Osteocyte (in vitro differentiated cells): ENCODE data around the gene TEX14. TPM values are rescaled to one million over a fixed set of nuclear protein-coding genes. Genes with fewer than 3 reads are reported as not detected.

Source experiments
- DNase-seq: peaks from one replicate; pipeline ENCODE4 v3.0.0; 2021; ENCODE audit warnings: mixed read lengths; ENCODE audit not compliant: unreplicated experiment; ENCODE audit errors: extremely low spot score
- H3K27ac Mint-ChIP-seq: one replicate; pipeline ENCODE4 v1.8.0; 2021; ENCODE audit warnings: mild to moderate bottlenecking, mixed read lengths; ENCODE audit not compliant: unreplicated experiment
- H3K27me3 Mint-ChIP-seq: one replicate; pipeline ENCODE4 v1.8.0; 2021; ENCODE audit warnings: mixed read lengths; ENCODE audit not compliant: unreplicated experiment
- H3K36me3 Mint-ChIP-seq: one replicate; pipeline ENCODE4 v1.8.0; 2021; ENCODE audit warnings: mixed read lengths; ENCODE audit not compliant: unreplicated experiment
- H3K4me1 Mint-ChIP-seq: one replicate; pipeline ENCODE4 v1.8.0; 2021; ENCODE audit warnings: mixed read lengths; ENCODE audit not compliant: unreplicated experiment
- H3K4me3 Mint-ChIP-seq: one replicate; pipeline ENCODE4 v1.8.0; 2021; ENCODE audit warnings: mild to moderate bottlenecking, moderate library complexity, mixed read lengths; ENCODE audit not compliant: unreplicated experiment
- H3K9me3 Mint-ChIP-seq: one replicate; pipeline ENCODE4 v1.8.0; 2021; ENCODE audit warnings: mixed read lengths; ENCODE audit not compliant: unreplicated experiment
- total RNA-seq: library from RNA; stranded (reverse); gene quantifications from 2 replicates; pipeline ENCODE4 v1.2.1, GENCODE V29; 2021
- TF ChIP-seq, protein P1 (sequence below): fragments of 200-600 bp; sonication (generic); IDR thresholded peaks from 2 replicates; pipeline ENCODE4 v1.5.0; 2021; ENCODE audit warnings: antibody characterized with exemption, mild to moderate bottlenecking, moderate library complexity

Gene TEX14
- total RNA-seq, 1 donor from 2014 or later = 0.27 TPM

DNA sequence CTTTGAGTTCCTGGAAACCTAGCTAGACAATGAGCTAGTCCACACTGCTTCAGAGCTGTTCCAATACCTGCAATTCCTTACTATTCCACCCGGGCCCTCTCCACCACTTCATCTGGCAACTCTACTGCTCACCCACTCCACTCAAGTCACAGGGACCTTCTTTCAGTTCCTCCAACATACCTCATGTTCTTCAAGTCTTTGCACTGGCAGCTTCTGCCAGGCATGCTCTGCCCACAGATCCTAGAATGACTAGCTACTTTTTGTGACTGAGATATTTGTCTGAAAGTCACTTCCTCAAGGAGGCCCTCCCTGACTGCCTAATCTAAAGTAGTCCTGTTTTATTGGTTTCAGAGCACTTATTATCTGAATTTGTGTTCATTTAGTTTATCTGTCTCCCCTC is 86.4 kb downstream of the TEX14 start:
- no peak for DNase-seq
- Mint-ChIP-seq H3K27ac (no peak overlapping the region), H3K36me3 (no peaks in the 10 kb centered on the region), H3K27me3 (no peaks in the 10 kb centered on the region), H3K9me3 (no peaks in the 10 kb centered on the region), H3K4me3 (no peak overlapping the region), H3K4me1 (no peaks in the 10 kb centered on the region)
- TF ChIP-seq, protein P1, sequence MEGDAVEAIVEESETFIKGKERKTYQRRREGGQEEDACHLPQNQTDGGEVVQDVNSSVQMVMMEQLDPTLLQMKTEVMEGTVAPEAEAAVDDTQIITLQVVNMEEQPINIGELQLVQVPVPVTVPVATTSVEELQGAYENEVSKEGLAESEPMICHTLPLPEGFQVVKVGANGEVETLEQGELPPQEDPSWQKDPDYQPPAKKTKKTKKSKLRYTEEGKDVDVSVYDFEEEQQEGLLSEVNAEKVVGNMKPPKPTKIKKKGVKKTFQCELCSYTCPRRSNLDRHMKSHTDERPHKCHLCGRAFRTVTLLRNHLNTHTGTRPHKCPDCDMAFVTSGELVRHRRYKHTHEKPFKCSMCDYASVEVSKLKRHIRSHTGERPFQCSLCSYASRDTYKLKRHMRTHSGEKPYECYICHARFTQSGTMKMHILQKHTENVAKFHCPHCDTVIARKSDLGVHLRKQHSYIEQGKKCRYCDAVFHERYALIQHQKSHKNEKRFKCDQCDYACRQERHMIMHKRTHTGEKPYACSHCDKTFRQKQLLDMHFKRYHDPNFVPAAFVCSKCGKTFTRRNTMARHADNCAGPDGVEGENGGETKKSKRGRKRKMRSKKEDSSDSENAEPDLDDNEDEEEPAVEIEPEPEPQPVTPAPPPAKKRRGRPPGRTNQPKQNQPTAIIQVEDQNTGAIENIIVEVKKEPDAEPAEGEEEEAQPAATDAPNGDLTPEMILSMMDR = no peak

DNA sequence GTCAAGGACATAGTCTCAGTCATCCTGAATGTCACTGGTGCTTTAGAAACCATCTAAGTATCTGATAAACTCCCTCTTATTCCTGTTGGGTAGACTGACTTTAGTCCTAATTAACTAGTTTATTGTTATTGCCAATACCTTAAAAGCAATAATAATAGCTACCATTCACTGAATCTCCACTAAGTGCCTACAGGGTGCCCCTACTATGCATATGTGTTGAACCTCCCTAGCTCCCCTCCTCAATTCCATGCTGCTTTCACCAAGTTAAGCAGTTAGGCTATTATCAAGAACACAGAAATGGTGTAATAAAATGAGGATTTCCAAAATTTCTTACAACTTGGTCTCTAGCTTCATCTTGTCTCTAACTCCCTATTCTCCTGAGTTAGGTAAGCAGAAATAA is 89.9 kb downstream of the TEX14 start:
- no peaks in the 10 kb centered on the region for H3K4me1 Mint-ChIP-seq
- H3K4me3 Mint-ChIP-seq = no peak overlapping the region
- no peaks in the 10 kb centered on the region for H3K36me3 Mint-ChIP-seq
- no peaks in the 10 kb centered on the region for H3K9me3 Mint-ChIP-seq
- DNase-seq = no peak
- peaks cover 4% of the 10 kb centered on the region for H3K27me3 Mint-ChIP-seq
- no peak overlapping the region for H3K27ac Mint-ChIP-seq
- TF ChIP-seq, protein P1 = no peak

DNA sequence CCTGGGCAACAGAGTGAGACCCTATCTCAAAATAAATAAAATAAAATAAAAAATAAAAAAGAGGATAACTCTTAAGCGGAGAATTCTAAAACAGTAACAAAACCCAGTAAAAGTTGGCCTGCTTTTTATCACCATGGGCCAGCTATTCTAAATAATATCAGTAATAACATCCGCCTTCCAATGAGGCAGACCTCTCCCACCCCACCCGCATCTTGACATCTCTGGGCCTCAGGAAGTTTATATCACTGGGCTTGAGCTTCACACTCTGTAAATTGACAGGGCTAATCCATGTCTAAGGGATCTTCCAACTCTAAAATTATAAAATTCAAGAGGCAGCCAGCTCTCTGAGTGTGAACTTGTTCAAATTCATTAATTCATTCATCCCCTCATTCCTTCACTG is 94.5 kb downstream of the TEX14 start:
- DNase-seq = no peak
- Mint-ChIP-seq H3K36me3 (no peaks in the 10 kb centered on the region), H3K4me3 (no peak overlapping the region), H3K27me3 (peaks cover 4% of the 10 kb centered on the region), H3K27ac (no peak overlapping the region), H3K4me1 (no peaks in the 10 kb centered on the region), H3K9me3 (no peaks in the 10 kb centered on the region)
- TF ChIP-seq, protein P1 = no peak

DNA sequence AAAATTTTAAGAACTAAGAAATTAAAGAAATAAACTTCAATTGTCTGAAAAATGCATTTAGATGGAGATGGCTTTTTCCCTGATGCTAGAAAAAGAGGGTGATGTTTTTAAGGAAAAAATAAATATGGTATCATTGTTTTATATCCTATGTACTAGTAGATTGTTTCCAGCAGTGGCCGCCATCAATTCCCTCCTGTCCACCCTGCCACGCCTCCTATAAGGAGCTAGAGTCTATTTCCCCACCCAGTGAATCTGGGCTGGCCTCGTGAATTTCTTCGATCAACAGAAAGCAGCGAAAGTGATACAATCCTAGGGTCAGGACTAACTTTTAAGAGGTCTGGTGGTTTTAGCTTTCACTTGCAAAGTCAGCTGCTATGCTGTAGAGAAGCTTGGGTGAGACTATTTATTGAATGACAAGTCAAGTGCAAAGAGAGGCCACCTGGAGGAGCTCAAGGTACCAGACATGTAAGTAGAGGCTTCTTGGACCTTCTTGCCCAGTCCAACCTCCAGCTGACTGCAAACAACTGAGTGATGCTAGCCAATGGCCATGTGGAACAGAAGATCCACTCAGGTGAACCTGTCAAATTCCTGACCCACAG is 96.6 kb downstream of the TEX14 start:
- H3K9me3 Mint-ChIP-seq = no peaks in the 10 kb centered on the region
- no peak overlapping the region for H3K4me3 Mint-ChIP-seq
- TF ChIP-seq, protein P1 = no peak
- no peak for DNase-seq
- H3K27me3 Mint-ChIP-seq = peaks cover 4% of the 10 kb centered on the region
- no peaks in the 10 kb centered on the region for H3K36me3 Mint-ChIP-seq
- H3K27ac Mint-ChIP-seq = no peak overlapping the region
- H3K4me1 Mint-ChIP-seq = no peaks in the 10 kb centered on the region

DNA sequence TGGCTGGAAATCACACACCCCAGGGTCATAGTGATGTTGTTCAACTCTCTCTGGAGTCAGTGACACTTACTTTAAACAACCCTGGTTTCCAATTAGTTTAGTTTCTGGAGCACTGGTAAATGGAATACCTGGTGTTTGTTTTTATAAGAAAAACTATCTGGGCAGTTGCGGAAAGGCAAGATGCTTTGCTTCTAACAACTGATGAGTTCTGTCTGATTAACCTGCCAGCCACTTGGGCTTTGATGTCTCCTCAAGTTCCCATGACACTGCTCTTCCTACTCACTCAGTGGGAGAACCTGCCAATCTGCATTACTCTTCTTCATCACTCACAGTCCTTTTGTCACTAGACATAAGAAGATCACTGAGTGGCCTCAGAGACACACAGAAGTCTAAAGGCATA is 98.7 kb downstream of the TEX14 start:
- H3K4me1 Mint-ChIP-seq = no peaks in the 10 kb centered on the region
- H3K27me3 Mint-ChIP-seq = no peaks in the 10 kb centered on the region
- no peaks in the 10 kb centered on the region for H3K9me3 Mint-ChIP-seq
- H3K27ac Mint-ChIP-seq = no peak overlapping the region
- TF ChIP-seq, protein P1 = no peak
- no peak for DNase-seq
- no peak overlapping the region for H3K4me3 Mint-ChIP-seq
- no peaks in the 10 kb centered on the region for H3K36me3 Mint-ChIP-seq
